B cell (primary cell): ENCODE data around the gene WIPF1. TPM values are rescaled to one million over a fixed set of nuclear protein-coding genes. Genes with fewer than 3 reads are reported as not detected.

ENCODE experiments used
- ATAC-seq: fragments of 200-7000 bp; cut with Tn5 transposase; one replicate; pipeline ENCODE4 v1.10.0; 2021; ENCODE audit warnings: low read depth, mild to moderate bottlenecking, moderate number of reproducible peaks, moderate library complexity
- CTCF ChIA-PET: fragments of 350-600 bp; sonication (Branson Sonifier 250); formaldehyde crosslinking; loops from one replicate; lab custom pipeline; 2021; ENCODE audit warnings: antibody characterized with exemption, inconsistent platforms; lab: Charles Lee
- POLR2A ChIA-PET: fragments of 350-600 bp; sonication (Branson Sonifier 250); formaldehyde crosslinking; loops from one replicate; lab custom pipeline; 2021; ENCODE audit warnings: antibody characterized with exemption; lab: Charles Lee
- DNase-seq: peaks from one replicate; pipeline ENCODE4 v3.0.0; 2013
- H2AFZ ChIP-seq: 2 replicates; pipeline ENCODE4 v1.6.1; 2012; ENCODE audit warnings: mild to moderate bottlenecking, low read depth, low read length; ENCODE audit not compliant: insufficient read depth, poor library complexity, severe bottlenecking
- H3K27ac ChIP-seq, 2 donors: 1 replicate in 1 of 2; 2 replicates in 1 of 2; pipeline ENCODE4 v1.5.1; 2012 to 2013; ENCODE audit warnings: low read length in 2 of 2, mild to moderate bottlenecking in 2 of 2, moderate library complexity in 1 of 2
- H3K27me3 ChIP-seq, 4 experiments: fragments of 200-600 bp in 1 of 4; sonication (generic) in 1 of 4; replicated peaks in 1 of 4; 1 replicate in 2 of 4; 2 replicates in 2 of 4; pipeline versions ENCODE4 v1.6.1 to v1.7.0; 2013 to 2016; ENCODE audit warnings: low read length in 3 of 4, mild to moderate bottlenecking in 2 of 4, mixed read lengths in 1 of 4, moderate library complexity in 1 of 4; ENCODE audit not compliant: insufficient read depth in 4 of 4, control insufficient read depth in 3 of 4; ENCODE audit errors: control extremely low read depth in 1 of 4
- H3K36me3 ChIP-seq, 2 experiments: replicated peaks in 1 of 2; 1 replicate in 1 of 2; 2 replicates in 1 of 2; pipeline versions ENCODE4 v1.6.1 to v1.7.1; 2013; ENCODE audit warnings: low read length in 1 of 2; ENCODE audit not compliant: insufficient read depth in 2 of 2, control insufficient read depth in 1 of 2; ENCODE audit errors: control extremely low read depth in 1 of 2, extremely low read depth in 1 of 2
- H3K4me1 ChIP-seq, 2 donors: fragments of 200-600 bp in 1 of 2; sonication (generic) in 1 of 2; 1 replicate in 1 of 2; 2 replicates in 1 of 2; pipeline versions ENCODE4 v1.5.1 to v1.6.1; 2013 to 2017; ENCODE audit warnings: low read length in 2 of 2; ENCODE audit not compliant: control insufficient read depth in 2 of 2, insufficient read depth in 2 of 2
- H3K4me2 ChIP-seq: replicated peaks from 2 replicates; pipeline ENCODE3; 2012; ENCODE audit warnings: mild to moderate bottlenecking, low read depth, low read length; ENCODE audit not compliant: poor library complexity, severe bottlenecking
- H3K4me3 ChIP-seq, 5 experiments: fragments of 200-600 bp in 1 of 5; sonication (generic) in 1 of 5; 1 replicate in 3 of 5; 2 replicates in 2 of 5; pipeline versions ENCODE4 v1.5.1 to v1.7.0; 2011 to 2016; ENCODE audit warnings: low read length in 4 of 5, mild to moderate bottlenecking in 4 of 5, low read depth in 2 of 5, control low read depth in 1 of 5, moderate library complexity in 1 of 5; ENCODE audit not compliant: insufficient read depth in 1 of 5; ENCODE audit errors: control extremely low read depth in 1 of 5, extremely low read depth in 1 of 5
- H3K79me2 ChIP-seq: fragments of 200-600 bp; sonication (generic); one replicate; pipeline ENCODE4 v1.6.0; 2016; ENCODE audit warnings: low read length; ENCODE audit not compliant: control insufficient read depth, insufficient read depth
- H3K9ac ChIP-seq: fragments of 200-600 bp; sonication (generic); 2 replicates; pipeline ENCODE4 v1.6.1; 2017; ENCODE audit warnings: mild to moderate bottlenecking, low read length, moderate library complexity
- H3K9me3 ChIP-seq, 3 donors: one replicate each; pipeline versions ENCODE4 v1.6.1 to v1.7.1; 2013; ENCODE audit warnings: low read length in 2 of 3; ENCODE audit not compliant: control insufficient read depth in 2 of 3, insufficient read depth in 1 of 3; ENCODE audit errors: control extremely low read depth in 1 of 3
- H4K20me1 ChIP-seq: 2 replicates; pipeline ENCODE4 v1.6.0; 2012; ENCODE audit warnings: mild to moderate bottlenecking, low read length; ENCODE audit not compliant: insufficient read depth, control insufficient read depth, poor library complexity, severe bottlenecking
- H3K27ac Mint-ChIP-seq: one replicate; pipeline ENCODE4 v1.8.0; 2021; ENCODE audit warnings: mixed read lengths
- H3K27me3 Mint-ChIP-seq: one replicate; pipeline ENCODE4 v1.8.0; 2021; ENCODE audit warnings: mixed read lengths
- H3K4me1 Mint-ChIP-seq: one replicate; pipeline ENCODE4 v1.8.0; 2021; ENCODE audit warnings: mixed read lengths
- H3K4me3 Mint-ChIP-seq: one replicate; pipeline ENCODE4 v1.8.0; 2021; ENCODE audit warnings: mixed read lengths
- H3K9me3 Mint-ChIP-seq: one replicate; pipeline ENCODE4 v1.8.0; 2022; ENCODE audit warnings: mixed read lengths; ENCODE audit not compliant: insufficient read depth
- CTCF ChIP-seq: fragments of 200-600 bp; IDR thresholded peaks from one replicate; pipeline ENCODE4 v1.8.0; 2022; ENCODE audit warnings: antibody characterized with exemption, mild to moderate bottlenecking
- EZH2 ChIP-seq: IDR thresholded peaks from 2 replicates; pipeline ENCODE4 v1.6.1; 2012; ENCODE audit warnings: borderline replicate concordance, low read depth, mild to moderate bottlenecking, moderate library complexity, low read length; ENCODE audit not compliant: insufficient read depth, poor library complexity, severe bottlenecking
- WGBS: methylation state at CpG from one replicate; pipeline ENCODE4 v1.1.5; 2013; ENCODE audit warnings: missing lambda C conversion rate; ENCODE audit not compliant: insufficient coverage; 5-methylcytosine and 5-hydroxymethylcytosine counted together
- intact Hi-C: fragments of 100-400 bp; cut with micrococcal nuclease; formaldehyde crosslinking; loops from one replicate; pipeline ENCODE4 v1.10.0; 2022
- polyA plus RNA-seq: library from polyadenylated mRNA; depleted of rRNA; stranded (reverse); fragments of >200 nt; gene quantifications from 2 replicates; pipeline ENCODE4 v1.2.3, GENCODE V29; 2012
- total RNA-seq, 2 donors: library from RNA; stranded (reverse); fragments of 120-200 nt in 1 of 2; gene quantifications; 1 replicate in 1 of 2; 2 replicates in 1 of 2; pipeline versions ENCODE4 v1.2.3 to v1.2.4, GENCODE V29; 2013 to 2022

WIPF1 gene
- total and polyA plus RNA-seq, 2 donors (not counting 1 experiment from before 2014, with no cell fraction given), result 137 to 390 TPM

- H2AFZ ChIP-seq, result no peak overlapping the region
- DNase-seq (no peak), ATAC-seq (peak; percentile 46)
- Mint-ChIP-seq H3K4me3 (no peak overlapping the region), H3K9me3 (no peaks in the 10 kb centered on the region), H3K4me1 (peaks cover 78% of the 10 kb centered on the region), H3K27me3 (no peaks in the 10 kb centered on the region), H3K27ac (no peak overlapping the region)
- H3K4me3 ChIP-seq, result no peak overlapping the region
- H3K79me2 ChIP-seq, result peaks cover 92% of the 10 kb centered on the region
- ChIA-PET CTCF (interaction anchor here (0.6 to 1.3 kb wide), 5 partner anchors 26 to 159 kb away, joined by 3 to 4 read pairs (median 3); no protein-coding TSS in a partner anchor), POLR2A (interaction anchor here (0.6 to 0.7 kb wide), 2 partner anchors 22 to 224 kb away, joined by 3 read pairs; no protein-coding TSS in a partner anchor)
- no peak overlapping the region for H3K9ac ChIP-seq
- intact Hi-C loops, result no loop called here
- H3K27ac ChIP-seq, result peak overlapping the region in 1 of 2 donors; percentile 62
- no peaks in the 10 kb centered on the region for H3K27me3 ChIP-seq
- WGBS, result no CpG with 5 or more reads among the region's 3 CpGs
- no peaks in the 10 kb centered on the region for H3K9me3 ChIP-seq
- peaks cover 6 to 62% of the 10 kb centered on the region in 2 experiments for H3K36me3 ChIP-seq
- H4K20me1 ChIP-seq, result peaks cover 26% of the 10 kb centered on the region
- peaks cover 71 to 78% of the 10 kb centered on the region in 2 donors for H3K4me1 ChIP-seq
- peak overlapping the region; percentile 36 for H3K4me2 ChIP-seq
- TF ChIP-seq EZH2 (no peak), CTCF (no peak)
Observed at GRCh38 chr2:174621323-174621722, 23.7 kb upstream of the WIPF1 start.

- no peak overlapping the region for H3K9ac ChIP-seq
- DNase-seq (no peak), ATAC-seq (no peak)
- Mint-ChIP-seq H3K4me3 (no peak overlapping the region), H3K27ac (peak overlapping the region; percentile 84), H3K9me3 (no peaks in the 10 kb centered on the region), H3K27me3 (no peaks in the 10 kb centered on the region), H3K4me1 (peaks cover 77% of the 10 kb centered on the region)
- peak overlapping the region in 1 of 2 donors; percentile 73 for H3K27ac ChIP-seq
- TF ChIP-seq CTCF (no peak), EZH2 (no peak)
- no peaks in the 10 kb centered on the region for H3K9me3 ChIP-seq
- peaks cover 16% of the 10 kb centered on the region for H4K20me1 ChIP-seq
- ChIA-PET CTCF (interaction anchor here (0.6 to 1.4 kb wide), 3 partner anchors 15 to 44 kb away, joined by 3 to 7 read pairs (median 5); no protein-coding TSS in a partner anchor), POLR2A (no interaction called here)
- H3K4me3 ChIP-seq, result no peak overlapping the region
- peaks cover 93% of the 10 kb centered on the region for H3K79me2 ChIP-seq
- H3K4me2 ChIP-seq, result peak overlapping the region; percentile 47
- H3K36me3 ChIP-seq, result peaks cover 3 to 47% of the 10 kb centered on the region in 2 experiments
- no peaks in the 10 kb centered on the region for H3K27me3 ChIP-seq
- intact Hi-C loops, result no loop called here
- H3K4me1 ChIP-seq, result peaks cover 66 to 77% of the 10 kb centered on the region in 2 donors
- no peak overlapping the region for H2AFZ ChIP-seq
- WGBS, result 100% methylated on average over 2 of the region's 2 CpGs
Observed at GRCh38 chr2:174618179-174618578, 20.6 kb upstream of the WIPF1 start.
